Measurements from ENCODE around the gene C14orf93. TPM values are rescaled to one million over a fixed set of nuclear protein-coding genes. Genes with fewer than 3 reads are reported as not detected.

The C14orf93 gene
- total RNA-seq, 1 experiment from 2014 or later, result 8.2 TPM

DNA sequence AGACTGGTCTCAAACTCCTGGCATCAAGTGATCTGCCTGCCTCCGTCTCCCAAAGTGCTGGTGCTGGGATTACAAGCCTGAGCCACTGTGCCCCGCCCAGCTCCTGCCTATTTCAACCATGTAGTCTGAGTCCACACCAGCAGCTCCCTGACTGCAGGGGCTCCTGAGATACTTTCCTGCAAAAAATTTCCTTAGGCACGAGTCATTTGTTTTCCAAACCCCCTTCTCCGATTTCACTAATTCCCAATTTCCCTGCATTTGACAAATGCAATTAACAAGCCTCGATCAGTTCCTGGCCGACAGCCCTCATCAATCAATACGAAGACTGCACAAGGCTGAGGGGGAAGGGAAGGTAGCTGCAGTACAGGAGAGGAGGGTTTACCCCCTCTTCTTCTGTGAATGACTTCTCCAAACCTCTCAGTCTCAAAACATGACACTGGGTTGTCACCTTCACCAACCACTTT is 14.7 kb upstream of the C14orf93 start:
- Mint-ChIP-seq H3K4me1 (peaks cover 33 to 37% of the 10 kb centered on the region in 2 experiments), H3K36me3 (ENCODE audit: insufficient read depth in 1 of 3, low read depth in 3 of 3) (peaks cover 29 to 41% (median 41%) of the 10 kb centered on the region in 3 experiments), H3K27ac (peak overlapping the region in 2 of 3 experiments; percentile 5 to 56; a peak in 4 of 7 replicates), H3K27me3 (ENCODE audit: low read depth) (no peaks in the 10 kb centered on the region), H3K9me3 (no peaks in the 10 kb centered on the region), H3K4me3 (no peak overlapping the region)
- H2AK5ac ChIP-seq (ENCODE audit: insufficient read length, low read length), result no peak overlapping the region
- H2BK20ac ChIP-seq (ENCODE audit: low read depth, low read length, poor library complexity, severe bottlenecking), result no peak overlapping the region
- no peak overlapping the region for H3T11ph ChIP-seq (ENCODE audit: low read length)
- no peak overlapping the region for H3K9ac ChIP-seq (ENCODE audit: extremely low read depth, insufficient read length, low read length)
- DNase-seq, result no peak
- no peak overlapping the region for H2AFZ ChIP-seq (ENCODE audit: low read length)
- no peaks in the 10 kb centered on the region for H3K79me1 ChIP-seq (ENCODE audit: insufficient read depth, low read depth, low read length, poor library complexity, severe bottlenecking)
- H3K23me2 ChIP-seq (ENCODE audit: insufficient read length, low read depth, low read length, poor library complexity, severe bottlenecking), result no peaks in the 10 kb centered on the region
- H3K14ac ChIP-seq (ENCODE audit: insufficient read depth, low read length), result no peak overlapping the region
- no peak overlapping the region for H2BK120ac ChIP-seq (ENCODE audit: low read depth, low read length, poor library complexity, severe bottlenecking)
- TF ChIP-seq, protein P1, sequence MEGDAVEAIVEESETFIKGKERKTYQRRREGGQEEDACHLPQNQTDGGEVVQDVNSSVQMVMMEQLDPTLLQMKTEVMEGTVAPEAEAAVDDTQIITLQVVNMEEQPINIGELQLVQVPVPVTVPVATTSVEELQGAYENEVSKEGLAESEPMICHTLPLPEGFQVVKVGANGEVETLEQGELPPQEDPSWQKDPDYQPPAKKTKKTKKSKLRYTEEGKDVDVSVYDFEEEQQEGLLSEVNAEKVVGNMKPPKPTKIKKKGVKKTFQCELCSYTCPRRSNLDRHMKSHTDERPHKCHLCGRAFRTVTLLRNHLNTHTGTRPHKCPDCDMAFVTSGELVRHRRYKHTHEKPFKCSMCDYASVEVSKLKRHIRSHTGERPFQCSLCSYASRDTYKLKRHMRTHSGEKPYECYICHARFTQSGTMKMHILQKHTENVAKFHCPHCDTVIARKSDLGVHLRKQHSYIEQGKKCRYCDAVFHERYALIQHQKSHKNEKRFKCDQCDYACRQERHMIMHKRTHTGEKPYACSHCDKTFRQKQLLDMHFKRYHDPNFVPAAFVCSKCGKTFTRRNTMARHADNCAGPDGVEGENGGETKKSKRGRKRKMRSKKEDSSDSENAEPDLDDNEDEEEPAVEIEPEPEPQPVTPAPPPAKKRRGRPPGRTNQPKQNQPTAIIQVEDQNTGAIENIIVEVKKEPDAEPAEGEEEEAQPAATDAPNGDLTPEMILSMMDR (conservative IDR thresholded peaks at IDR 0.05), result no peak
- H4K5ac ChIP-seq (ENCODE audit: insufficient read length, low read depth, low read length), result no peak overlapping the region
- no peak overlapping the region for H2BK5ac ChIP-seq (ENCODE audit: insufficient read length, low read length)
- no peaks in the 10 kb centered on the region for H4K20me1 ChIP-seq (ENCODE audit: control insufficient read depth, insufficient read depth, insufficient read length)
- no peaks in the 10 kb centered on the region for H3K27me3 ChIP-seq (ENCODE audit: insufficient read depth, low read length)
- H3K4me2 ChIP-seq (ENCODE audit: insufficient read depth, insufficient read length, low read length), result no peak overlapping the region
- no peak overlapping the region for H2BK15ac ChIP-seq (ENCODE audit: low read depth, low read length)
- H3K79me2 ChIP-seq (ENCODE audit: insufficient read depth, low read length), result no peaks in the 10 kb centered on the region
- no peak overlapping the region for H4K8ac ChIP-seq (replicated peaks; ENCODE audit: insufficient read length, low read depth, low read length)
- no peak overlapping the region for H3K56ac ChIP-seq (ENCODE audit: insufficient read length, low read depth, low read length)
- no peaks in the 10 kb centered on the region for H3K9me3 ChIP-seq (ENCODE audit: control insufficient read depth, low read depth, low read length)
- WGBS (ENCODE audit: extremely low coverage, insufficient read length, low lambda C conversion rate), result 100% methylated on average over 1 of the region's 7 CpGs
- H2BK12ac ChIP-seq (ENCODE audit: insufficient read length, low read depth, low read length), result no peak overlapping the region
- no peak overlapping the region for H3K4ac ChIP-seq (ENCODE audit: low read depth, low read length)
- no peaks in the 10 kb centered on the region for H3K4me1 ChIP-seq (ENCODE audit: insufficient read depth, low read length)
- H4K91ac ChIP-seq (ENCODE audit: insufficient read length, low read depth, low read length), result no peak overlapping the region
- H3K23ac ChIP-seq (ENCODE audit: insufficient read length, low read depth, low read length), result no peak overlapping the region
- H3K27ac ChIP-seq (ENCODE audit: insufficient read length, low read depth, low read length), result no peak overlapping the region
- H3K18ac ChIP-seq (ENCODE audit: insufficient read length, low read depth, low read length), result no peak overlapping the region

Data from H9 (cell line).